T-helper 2 cell (primary cell): ENCODE data around the gene TAOK2.

Experiments used
- DNase-seq, 5 experiments: peaks; one replicate each; pipeline versions ENCODE4 v3.0.0 to v3.0.0-alpha.2; 2012 to 2022

The TAOK2 gene

GRCh38 chr16:29988346-29989075 lies 14.8 kb downstream of the TAOK2 start:
- no peak for DNase-seq

- no peak for DNase-seq
Measured at GRCh38 chr16:29989111-29989858, 15.6 kb downstream of the TAOK2 start.

- no peak for DNase-seq
Measured at GRCh38 chr16:29990034-29990433, 16.4 kb downstream of the TAOK2 start.

DNA sequence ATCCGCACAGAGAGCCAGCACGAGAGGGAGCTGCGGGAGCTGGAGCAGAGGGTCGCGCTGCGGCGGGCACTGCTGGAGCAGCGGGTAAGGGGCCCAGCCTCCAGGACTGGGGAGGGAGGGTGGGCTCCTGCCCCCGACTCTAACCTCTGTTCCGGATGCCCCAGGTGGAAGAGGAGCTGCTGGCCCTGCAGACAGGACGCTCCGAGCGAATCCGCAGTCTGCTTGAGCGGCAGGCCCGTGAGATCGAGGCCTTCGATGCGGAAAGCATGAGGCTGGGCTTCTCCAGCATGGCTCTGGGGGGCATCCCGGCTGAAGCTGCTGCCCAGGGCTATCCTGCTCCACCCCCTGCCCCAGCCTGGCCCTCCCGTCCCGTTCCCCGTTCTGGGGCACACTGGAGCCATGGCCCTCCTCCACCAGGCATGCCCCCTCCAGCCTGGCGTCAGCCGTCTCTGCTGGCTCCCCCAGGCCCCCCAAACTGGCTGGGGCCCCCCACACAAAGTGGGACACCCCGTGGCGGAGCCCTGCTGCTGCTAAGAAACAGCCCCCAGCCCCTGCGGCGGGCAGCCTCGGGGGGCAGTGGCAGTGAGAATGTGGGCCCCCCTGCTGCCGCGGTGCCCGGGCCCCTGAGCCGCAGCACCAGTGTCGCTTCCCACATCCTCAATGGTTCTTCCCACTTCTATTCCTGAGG lies 17.4 kb downstream of the TAOK2 start:
- no peak for DNase-seq

DNA sequence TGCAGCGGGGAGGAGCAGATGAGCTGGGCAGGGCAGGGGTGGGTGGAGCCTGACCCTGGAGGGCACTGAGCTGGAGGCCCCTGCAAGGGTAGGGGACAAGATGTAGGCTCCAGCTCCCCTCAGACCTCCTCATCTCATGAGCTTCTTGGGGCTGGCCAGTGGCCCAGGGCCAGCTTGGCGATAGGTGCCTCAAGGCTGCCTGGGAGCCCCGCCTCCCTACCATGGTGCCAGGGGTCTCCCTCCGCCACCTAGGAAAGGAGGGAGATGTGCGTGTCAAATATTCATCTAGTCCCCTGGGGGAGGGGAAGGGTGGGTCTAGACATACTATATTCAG lies 17.9 kb downstream of the TAOK2 start:
- no peak for DNase-seq

DNA sequence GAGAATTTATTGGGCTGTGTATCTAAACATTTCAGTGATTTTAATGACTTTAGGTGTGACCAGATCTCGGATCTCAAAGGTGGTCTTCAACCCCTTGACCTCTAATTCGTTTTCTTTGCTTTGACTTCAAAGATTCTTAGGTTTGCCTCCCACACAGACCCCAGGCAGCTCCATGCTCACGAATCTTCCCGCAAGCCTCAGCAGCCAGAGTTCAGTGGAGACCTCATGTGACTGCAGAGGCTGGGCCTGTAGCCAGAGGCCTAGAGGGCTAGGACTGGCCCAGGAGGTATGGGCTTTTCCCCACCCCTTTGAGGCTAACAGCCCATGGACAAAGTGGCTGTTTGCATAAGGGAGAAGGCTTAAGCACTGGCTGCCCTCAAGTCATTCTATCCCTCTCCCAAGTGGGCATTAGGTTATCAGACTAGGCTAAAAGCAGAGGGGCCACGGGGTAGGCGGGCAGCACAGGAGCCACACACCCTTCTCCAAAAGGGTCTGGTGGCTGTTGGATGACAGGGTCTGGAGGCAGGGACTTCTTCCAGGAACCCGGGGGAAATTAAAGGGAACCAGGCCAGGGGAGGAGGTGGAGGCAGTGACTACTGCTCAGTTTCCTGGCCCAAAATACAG lies 18.8 kb downstream of the TAOK2 start:
- DNase-seq, result no peak

DNA sequence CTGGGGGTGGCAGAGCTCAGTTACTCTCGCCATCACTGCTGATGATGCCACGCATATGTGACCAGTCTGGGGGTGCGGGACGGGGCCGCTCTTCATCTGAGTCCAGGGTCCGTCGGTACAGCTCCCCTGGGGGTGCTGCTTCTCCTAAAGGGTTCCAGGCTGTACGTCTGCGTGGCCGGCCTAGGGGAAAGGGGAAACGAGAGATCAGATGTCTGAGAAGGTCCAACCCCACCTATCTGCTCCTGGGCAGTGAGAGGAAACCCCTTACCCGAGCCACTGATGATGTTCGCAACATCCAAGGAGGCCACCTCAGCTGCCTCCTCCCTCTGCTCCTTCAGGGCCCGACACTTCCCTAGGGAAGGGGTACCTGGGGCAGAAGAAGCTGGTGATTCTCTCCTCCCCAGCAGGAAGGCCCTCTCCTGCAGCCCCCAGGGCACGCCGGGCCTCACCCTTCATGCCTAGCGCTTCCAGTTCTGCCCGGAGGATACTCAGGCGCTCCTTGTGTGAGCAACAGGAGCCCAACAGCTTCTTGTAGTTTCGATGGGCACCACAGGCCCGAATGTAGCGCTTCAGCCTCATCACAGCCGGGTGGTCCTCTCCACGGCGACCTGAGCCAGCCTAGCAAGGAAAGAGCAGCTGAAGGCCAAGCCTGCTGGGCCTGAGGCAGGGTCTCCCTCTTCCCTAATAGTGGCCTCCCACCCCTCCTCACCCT lies 19.7 kb downstream of the TAOK2 start:
- DNase-seq, result no peak

DNA sequence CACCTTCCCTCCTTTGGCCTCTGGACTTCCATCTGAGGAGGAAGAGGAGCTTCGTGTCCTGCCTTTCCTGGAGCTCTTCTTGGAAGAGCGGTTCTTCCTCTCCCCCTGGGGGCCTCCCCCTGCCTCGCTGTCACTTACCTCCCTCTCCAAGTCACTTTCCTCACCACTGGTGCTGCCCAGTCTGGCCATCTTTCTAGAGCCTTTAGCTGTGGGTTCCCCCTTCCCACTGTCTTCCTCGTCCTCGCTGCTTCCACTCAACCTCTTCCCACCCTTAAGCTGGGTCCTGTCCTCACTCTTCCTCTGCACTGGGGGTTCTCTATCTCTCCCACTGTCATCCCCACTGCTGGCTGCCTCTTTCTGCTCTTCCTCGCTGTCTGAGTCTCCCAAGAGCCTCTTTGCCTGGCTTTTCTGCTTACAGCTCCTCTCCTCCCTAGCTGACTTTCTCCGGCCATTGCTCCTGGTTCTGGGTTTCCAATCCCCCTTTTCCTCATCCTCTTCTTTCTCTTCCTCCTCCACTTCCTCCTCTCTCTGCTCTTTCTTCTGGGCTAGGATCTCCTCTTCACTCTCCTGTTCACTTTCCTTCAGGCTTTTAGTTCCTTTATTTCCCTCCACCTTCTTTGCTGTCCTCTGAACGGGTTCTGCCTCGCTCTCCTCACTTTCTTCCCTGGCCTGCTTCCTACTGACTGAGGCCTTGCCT lies 20.4 kb downstream of the TAOK2 start:
- DNase-seq, result no peak

GRCh38 chr16:29994600-29995323 lies 21.1 kb downstream of the TAOK2 start:
- peak in 2 of 5 experiments; percentile 52 to 59 for DNase-seq

DNA sequence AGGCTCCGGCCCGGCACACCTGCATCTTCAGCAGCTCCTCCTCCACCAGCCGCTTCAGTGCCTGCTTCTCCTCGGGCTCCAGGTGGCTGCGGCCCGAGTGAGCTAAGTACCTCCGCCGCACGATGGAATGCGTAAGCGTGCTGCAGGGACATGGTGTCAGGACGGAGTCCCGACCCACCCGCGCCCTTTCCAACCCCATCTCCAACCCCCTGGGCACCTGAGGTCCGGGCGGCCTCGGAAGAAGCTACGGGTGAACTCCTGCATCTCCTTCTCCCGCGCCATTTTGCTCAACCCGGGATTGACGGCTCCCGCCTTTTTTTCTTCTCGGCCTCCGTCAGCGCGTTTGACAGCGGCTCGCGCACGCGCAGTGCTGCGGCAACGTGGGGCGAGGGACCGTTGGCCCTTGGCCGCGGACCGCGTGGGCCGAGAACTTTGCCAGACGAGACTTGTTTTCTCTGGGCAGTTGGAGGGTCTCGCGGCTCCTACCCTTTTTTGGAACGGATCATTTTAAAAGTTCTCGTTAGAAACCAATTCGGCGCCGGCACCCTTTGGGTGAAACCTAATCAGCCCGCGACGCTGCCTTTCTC lies 21.7 kb downstream of the TAOK2 start, which contains the start of gene HIRIP3:
Gene HIRIP3 (minus strand): TSS at position 294 of the 587 bp plus-strand sequence. CDS start 12 bp downstream, at position 282.
- peak; percentile 74 to 90 (median 79) for DNase-seq

- peak; percentile 97 to 100 (median 99) for DNase-seq
Measured at GRCh38 chr16:29995911-29996765, 22.5 kb downstream of the TAOK2 start, which contains the start of gene INO80E. Gene INO80E (plus strand): TSS chr16:29996241. CDS start chr16:29996311, 70 bp downstream.

GRCh38 chr16:29996766-29997250 lies 23.1 kb downstream of the TAOK2 start:
- DNase-seq, result peak in 1 of 5 experiments; percentile 41

DNA sequence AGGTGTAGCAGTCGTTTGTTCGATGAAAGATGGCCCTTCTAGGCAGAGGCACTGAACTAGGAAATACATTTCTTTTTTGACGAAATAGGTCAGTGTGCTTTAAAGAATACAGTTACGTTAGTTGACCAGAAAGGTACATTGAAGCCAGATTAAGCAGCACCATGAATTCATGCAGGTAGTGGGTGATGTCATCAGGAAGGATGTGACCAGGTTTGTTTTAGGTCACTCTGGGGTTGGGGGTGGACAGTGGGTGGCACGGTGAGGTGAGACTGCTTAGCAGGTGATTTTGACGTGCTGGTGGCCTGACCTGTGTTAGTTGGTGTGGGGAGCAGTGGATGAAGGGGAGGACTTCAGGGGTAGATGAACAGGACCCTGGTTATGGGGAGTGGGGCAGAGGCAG lies 25.9 kb downstream of the TAOK2 start:
- no peak for DNase-seq

DNA sequence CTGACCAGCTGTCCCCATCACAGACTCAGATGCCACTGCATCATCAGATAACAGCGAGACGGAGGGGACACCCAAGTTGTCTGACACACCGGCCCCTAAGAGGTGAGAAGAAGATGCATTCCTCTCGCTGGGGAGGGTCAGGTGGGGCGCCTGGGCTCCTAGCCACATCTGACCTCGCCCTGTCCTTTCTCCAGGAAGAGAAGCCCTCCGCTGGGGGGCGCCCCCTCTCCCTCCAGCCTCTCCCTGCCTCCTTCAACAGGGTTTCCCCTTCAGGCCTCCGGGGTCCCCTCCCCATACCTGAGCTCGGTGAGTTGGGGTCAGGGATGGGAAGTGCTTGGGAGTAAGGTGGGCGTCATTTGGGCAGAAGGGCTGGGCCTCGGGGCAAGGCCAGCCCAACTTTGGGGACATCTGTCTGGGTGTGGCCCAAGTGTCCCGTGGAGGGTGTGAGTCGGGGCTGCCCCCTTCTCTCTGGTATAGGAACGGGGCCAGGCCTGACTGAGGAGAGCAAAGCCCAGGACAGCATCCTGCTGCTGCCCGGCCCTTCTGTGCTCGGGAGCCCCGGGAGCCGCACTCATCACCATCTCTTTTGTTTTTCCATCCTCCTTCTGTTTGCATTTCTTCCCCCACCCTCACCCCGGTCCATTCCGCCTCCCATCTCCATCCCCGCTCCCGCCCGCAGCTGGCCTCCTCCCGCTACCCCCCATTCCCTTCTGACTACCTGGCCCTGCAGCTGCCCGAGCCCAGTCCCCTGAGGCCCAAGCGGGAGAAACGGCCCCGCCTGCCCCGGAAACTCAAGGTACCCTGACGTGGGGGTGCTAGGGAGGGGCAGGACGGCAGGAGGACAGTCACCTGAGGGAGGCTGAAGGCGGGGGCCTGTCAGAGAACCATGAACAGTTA lies 27.3 kb downstream of the TAOK2 start:
- no peak for DNase-seq

GRCh38 chr16:30002614-30003346 lies 29.1 kb downstream of the TAOK2 start:
- DNase-seq, result no peak

DNA sequence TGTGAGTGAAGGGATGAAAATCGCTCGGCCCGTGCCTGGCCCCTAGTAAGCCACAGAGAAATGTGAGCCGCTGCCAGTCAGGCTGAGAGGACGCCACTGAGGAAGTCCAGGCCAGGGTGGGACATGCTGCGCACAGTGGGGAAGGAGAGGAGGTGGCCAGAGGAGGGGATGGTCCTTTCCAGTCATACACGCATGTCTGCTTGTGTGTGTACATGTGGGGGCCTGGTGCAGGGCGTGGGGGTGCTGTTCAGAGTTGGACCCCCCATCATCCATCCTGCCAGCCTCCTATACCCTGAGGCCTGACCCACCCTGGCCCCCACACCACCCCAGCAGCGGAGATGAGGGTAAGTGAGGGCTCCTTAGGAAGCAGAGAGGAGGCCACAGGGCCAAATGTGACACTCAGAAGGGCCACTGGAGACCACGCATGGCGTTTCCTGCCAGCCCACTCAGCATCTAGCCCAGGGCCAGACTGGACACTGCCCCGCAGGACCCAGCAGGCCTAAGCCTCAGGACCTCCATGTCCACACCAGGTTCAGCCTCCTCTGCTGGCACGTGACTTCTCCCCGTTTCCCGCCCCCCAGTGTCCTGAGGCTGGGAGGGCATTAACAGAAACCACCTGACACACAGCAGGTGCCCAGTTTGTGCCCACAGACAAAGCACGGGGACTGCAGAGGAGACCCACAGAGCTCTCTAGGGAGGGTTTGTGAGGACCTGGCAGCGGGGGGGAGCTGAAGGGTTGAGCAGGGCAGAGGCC lies 30.2 kb downstream of the TAOK2 start:
- no peak for DNase-seq

DNA sequence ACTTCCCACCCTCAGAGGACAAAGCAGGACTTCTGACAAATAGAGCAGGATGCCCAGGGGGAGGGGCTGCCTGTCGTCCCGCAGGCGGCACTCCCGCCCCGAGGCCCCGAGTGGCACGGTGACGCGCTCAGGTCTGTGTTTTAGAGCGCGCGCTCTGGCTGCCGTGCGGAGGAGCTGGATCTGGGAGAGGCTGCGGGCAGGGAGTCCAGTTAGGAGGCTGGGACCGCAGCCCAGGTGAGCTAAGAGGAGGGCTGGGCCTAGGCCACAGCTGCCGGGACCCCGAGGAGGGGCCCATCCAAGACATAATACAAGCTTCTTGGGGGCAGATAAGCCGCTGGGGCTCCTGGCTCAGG lies 30.7 kb downstream of the TAOK2 start:
- no peak for DNase-seq
